GM13976 (cell line): ENCODE results near the gene KRTAP12-3.

Experiments
- DNase-seq: peaks from one replicate; pipeline ENCODE4 v3.0.0; 2012; ENCODE audit warnings: low spot score
- in situ Hi-C: fragments of 300-500 bp; cut with MboI; formaldehyde crosslinking; loops from one replicate; pipeline ENCODE4 v1.12.0; 2022; ENCODE audit warnings: low sequenced_read_pairs, mixed read lengths, inconsistent platforms; ENCODE audit not compliant: unreplicated experiment
- TF ChIP-seq, protein P1 (sequence below): IDR thresholded peaks from 2 replicates; pipeline ENCODE4 v1.5.1; 2012; ENCODE audit warnings: borderline replicate concordance, mild to moderate bottlenecking; ENCODE audit not compliant: insufficient read depth; ENCODE audit errors: extremely low read depth, missing control alignments, control extremely low read depth

The KRTAP12-3 gene

GRCh38 chr21:44706026-44706705, 48.4 kb downstream of the KRTAP12-3 start:
- TF ChIP-seq, protein P1, sequence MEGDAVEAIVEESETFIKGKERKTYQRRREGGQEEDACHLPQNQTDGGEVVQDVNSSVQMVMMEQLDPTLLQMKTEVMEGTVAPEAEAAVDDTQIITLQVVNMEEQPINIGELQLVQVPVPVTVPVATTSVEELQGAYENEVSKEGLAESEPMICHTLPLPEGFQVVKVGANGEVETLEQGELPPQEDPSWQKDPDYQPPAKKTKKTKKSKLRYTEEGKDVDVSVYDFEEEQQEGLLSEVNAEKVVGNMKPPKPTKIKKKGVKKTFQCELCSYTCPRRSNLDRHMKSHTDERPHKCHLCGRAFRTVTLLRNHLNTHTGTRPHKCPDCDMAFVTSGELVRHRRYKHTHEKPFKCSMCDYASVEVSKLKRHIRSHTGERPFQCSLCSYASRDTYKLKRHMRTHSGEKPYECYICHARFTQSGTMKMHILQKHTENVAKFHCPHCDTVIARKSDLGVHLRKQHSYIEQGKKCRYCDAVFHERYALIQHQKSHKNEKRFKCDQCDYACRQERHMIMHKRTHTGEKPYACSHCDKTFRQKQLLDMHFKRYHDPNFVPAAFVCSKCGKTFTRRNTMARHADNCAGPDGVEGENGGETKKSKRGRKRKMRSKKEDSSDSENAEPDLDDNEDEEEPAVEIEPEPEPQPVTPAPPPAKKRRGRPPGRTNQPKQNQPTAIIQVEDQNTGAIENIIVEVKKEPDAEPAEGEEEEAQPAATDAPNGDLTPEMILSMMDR, result no peak
- in situ Hi-C loops, result no loop called here
- peak; percentile 32 for DNase-seq

GRCh38 chr21:44706706-44707581, 49.2 kb downstream of the KRTAP12-3 start:
- in situ Hi-C loops, result no loop called here
- DNase-seq, result no peak
- TF ChIP-seq, protein P1, result no peak
